GM23338 (cell line): Measurements from ENCODE around the gene POU2AF3. TPM values are rescaled to one million over a fixed set of nuclear protein-coding genes. Genes with fewer than 3 reads are reported as not detected.

Experiments
- ATAC-seq: fragments of 200-7000 bp; cut with Tn5 transposase; 3 replicates; pipeline ENCODE4 v1.9.1; 2020
- DNase-seq: peaks from one replicate; pipeline ENCODE4 v3.0.0-alpha.2; 2015; ENCODE audit warnings: low spot score
- H2AFZ ChIP-seq: fragments of 200-600 bp; sonication (generic); 2 replicates; pipeline ENCODE4 v1.8.0; 2016; ENCODE audit warnings: antibody characterized with exemption, mild to moderate bottlenecking, moderate library complexity
- H3F3A ChIP-seq: fragments of 200-600 bp; sonication (generic); replicated peaks from 2 replicates; pipeline ENCODE4 v1.8.0; 2017; ENCODE audit warnings: antibody characterized with exemption, mixed run types, low read depth
- H3K27ac ChIP-seq: fragments of 200-600 bp; sonication (generic); 2 replicates; pipeline ENCODE4 v1.6.1; 2016; ENCODE audit warnings: low read depth
- H3K27me3 ChIP-seq: fragments of 200-600 bp; sonication (generic); 2 replicates; pipeline ENCODE4 v1.8.0; 2016; ENCODE audit warnings: mild to moderate bottlenecking, mixed run types, moderate library complexity; ENCODE audit not compliant: insufficient read depth
- H3K36me3 ChIP-seq: fragments of 200-600 bp; sonication (generic); 2 replicates; pipeline ENCODE4 v1.8.0; 2016; ENCODE audit warnings: mild to moderate bottlenecking; ENCODE audit not compliant: insufficient read depth
- H3K4me1 ChIP-seq: fragments of 200-600 bp; sonication (generic); 2 replicates; pipeline ENCODE4 v1.8.0; 2016; ENCODE audit warnings: mild to moderate bottlenecking, moderate library complexity; ENCODE audit not compliant: insufficient read depth
- H3K4me2 ChIP-seq: fragments of 200-600 bp; sonication (generic); 2 replicates; pipeline ENCODE4 v1.7.1; 2017; ENCODE audit warnings: mixed run types
- H3K4me3 ChIP-seq: fragments of 200-600 bp; sonication (generic); 2 replicates; pipeline ENCODE4 v1.6.1; 2016; ENCODE audit warnings: mixed run types
- H3K79me2 ChIP-seq: fragments of 200-600 bp; sonication (generic); replicated peaks from 2 replicates; pipeline ENCODE4 v1.8.0; 2017; ENCODE audit warnings: mild to moderate bottlenecking; ENCODE audit not compliant: insufficient read depth
- H3K9me2 ChIP-seq: fragments of 200-600 bp; sonication (generic); 2 replicates; pipeline ENCODE4 v1.8.0; 2017; ENCODE audit not compliant: insufficient read depth
- H4K20me1 ChIP-seq: fragments of 200-600 bp; sonication (generic); replicated peaks from 2 replicates; pipeline ENCODE4 v1.8.0; 2017; ENCODE audit warnings: mild to moderate bottlenecking; ENCODE audit not compliant: insufficient read depth
- H3K27ac Mint-ChIP-seq: 2 replicates; pipeline ENCODE4 v1.8.0; 2020; ENCODE audit warnings: inconsistent platforms, mild to moderate bottlenecking, moderate library complexity, mixed read lengths
- H3K27me3 Mint-ChIP-seq: 3 replicates; pipeline ENCODE4 v1.8.0; 2022; ENCODE audit warnings: low read depth, mild to moderate bottlenecking, moderate library complexity, mixed read lengths, inconsistent platforms; ENCODE audit not compliant: insufficient read depth, poor library complexity
- H3K36me3 Mint-ChIP-seq: 3 replicates; pipeline ENCODE4 v1.8.0; 2021; ENCODE audit warnings: low read depth, mild to moderate bottlenecking, inconsistent platforms, moderate library complexity, mixed read lengths
- H3K4me1 Mint-ChIP-seq: 3 replicates; pipeline ENCODE4 v1.8.0; 2020; ENCODE audit warnings: mild to moderate bottlenecking, inconsistent platforms, mixed read lengths
- H3K4me3 Mint-ChIP-seq: 3 replicates; pipeline ENCODE4 v1.8.0; 2021; ENCODE audit warnings: moderate library complexity, mild to moderate bottlenecking, inconsistent platforms, mixed read lengths
- H3K9me3 Mint-ChIP-seq: 3 replicates; pipeline ENCODE4 v1.8.0; 2020; ENCODE audit warnings: moderate library complexity, mild to moderate bottlenecking, inconsistent platforms, mixed read lengths
- CREB1 ChIP-seq: fragments of 250-450 bp; sonication (Bioruptor Pico); IDR thresholded peaks from 2 replicates; pipeline ENCODE4 v1.5.0; 2020; ENCODE audit warnings: low read depth, mild to moderate bottlenecking, moderate library complexity
- ETS1 ChIP-seq: IDR thresholded peaks from 2 replicates; pipeline ENCODE4 v1.6.1; 2016; ENCODE audit warnings: antibody characterized with exemption
- EZH2 ChIP-seq: fragments of 200-600 bp; sonication (generic); IDR thresholded peaks from one replicate; pipeline ENCODE4 v1.8.0; 2017; ENCODE audit warnings: antibody characterized with exemption, mild to moderate bottlenecking, low read depth; ENCODE audit not compliant: unreplicated experiment
- EZH2phosphoT487 ChIP-seq: fragments of 200-600 bp; sonication (generic); IDR thresholded peaks from one replicate; pipeline ENCODE4 v1.8.1; 2018; ENCODE audit warnings: antibody characterized with exemption; ENCODE audit not compliant: unreplicated experiment
- JUNB ChIP-seq: IDR thresholded peaks from one replicate; pipeline ENCODE4 v1.6.1; 2016; ENCODE audit warnings: antibody characterized with exemption; ENCODE audit not compliant: unreplicated experiment
- NANOG ChIP-seq: IDR thresholded peaks from 2 replicates; pipeline ENCODE4 v1.6.1; 2016; ENCODE audit warnings: antibody characterized with exemption, borderline replicate concordance
- REST ChIP-seq: IDR thresholded peaks from one replicate; pipeline ENCODE4 v1.6.1; 2018; ENCODE audit warnings: antibody characterized with exemption; ENCODE audit not compliant: unreplicated experiment
- STAT1 ChIP-seq: IDR thresholded peaks from one replicate; pipeline ENCODE4 v1.6.1; 2016; ENCODE audit warnings: antibody characterized with exemption; ENCODE audit not compliant: unreplicated experiment
- ZNF114 ChIP-seq: fragments of 250-450 bp; sonication (Bioruptor Pico); IDR thresholded peaks from 2 replicates; pipeline ENCODE4 v1.5.0; 2020; ENCODE audit warnings: mild to moderate bottlenecking, moderate library complexity
- ZNF331 ChIP-seq: fragments of 250-450 bp; sonication (Bioruptor Pico); IDR thresholded peaks from 2 replicates; pipeline ENCODE4 v1.5.0; 2020; ENCODE audit warnings: low read depth, mild to moderate bottlenecking, moderate library complexity
- polyA plus RNA-seq: library from polyadenylated mRNA; unstranded; fragments of >200 nt; fragmentation: Nextera tagmentation; extraction: Ambion mirVana; gene quantifications from 2 replicates; pipeline ENCODE4 v1.2.1, GENCODE V29; 2016
- total RNA-seq: library from RNA; depleted of rRNA; stranded (reverse); fragments of >200 nt; shearing (Covaris generic); gene quantifications from 2 replicates; pipeline ENCODE4 v1.2.3, GENCODE V29; 2014

The POU2AF3 gene
- total and polyA plus RNA-seq, 2 experiments from 2014 or later = 2.7 to 3.4 TPM

- TF ChIP-seq STAT1 (no peak), REST (no peak), ZNF114 (CRISPR knock-in tag) (no peak), NANOG (no peak), JUNB (no peak), EZH2 (no peak), CREB1 (no peak), EZH2phosphoT487 (no peak)
Observed at GRCh38 chr11:111303461-111303860, 5.1 kb downstream of the POU2AF3 start (continued).

GRCh38 chr11:111305162-111305802 is 6.9 kb downstream of the POU2AF3 start:
- H4K20me1 ChIP-seq = no peaks in the 10 kb centered on the region
- Mint-ChIP-seq H3K27ac (no peak overlapping the region), H3K9me3 (no peaks in the 10 kb centered on the region), H3K4me1 (peaks cover 27% of the 10 kb centered on the region), H3K36me3 (no peaks in the 10 kb centered on the region; the same call in 2 of the 3 replicates), H3K4me3 (no peak overlapping the region), H3K27me3 (peaks cover 12% of the 10 kb centered on the region)
- H3F3A ChIP-seq = 0 out of 2 replicates have a peak, but pooled peaks cover 5% of the 10 kb centered on the region
- DNase-seq (no peak), ATAC-seq (no peak)
- H3K9me2 ChIP-seq = no peaks in the 10 kb centered on the region
- H2AFZ ChIP-seq = no peak overlapping the region
- peaks cover 10% of the 10 kb centered on the region for H3K27me3 ChIP-seq
- no peak overlapping the region for H3K4me2 ChIP-seq
- H3K4me1 ChIP-seq = peaks cover 10% of the 10 kb centered on the region
- H3K79me2 ChIP-seq = no peaks in the 10 kb centered on the region
- no peak overlapping the region for H3K4me3 ChIP-seq
- no peak overlapping the region for H3K27ac ChIP-seq
- no peaks in the 10 kb centered on the region for H3K36me3 ChIP-seq
- TF ChIP-seq STAT1 (no peak), EZH2 (no peak), ETS1 (no peak), ZNF331 (CRISPR knock-in tag) (no peak), REST (no peak)
